CD4-positive, alpha-beta memory T cell (primary cell): Measurements from ENCODE around the gene RFT1. TPM values are rescaled to one million over a fixed set of nuclear protein-coding genes. Genes with fewer than 3 reads are reported as not detected.

Experiments
- CTCF ChIA-PET: fragments of 350-600 bp; sonication (Branson Sonifier 250); formaldehyde crosslinking; loops from one replicate; lab custom pipeline; 2021; ENCODE audit warnings: inconsistent platforms; ENCODE audit not compliant: partially characterized antibody; lab: Charles Lee
- POLR2A ChIA-PET: fragments of 350-600 bp; sonication (Branson Sonifier 250); formaldehyde crosslinking; loops from one replicate; lab custom pipeline; 2021; ENCODE audit not compliant: partially characterized antibody; lab: Charles Lee
- DNase-seq, 5 donors: peaks; one replicate each; pipeline versions ENCODE4 v3.0.0 to v3.0.0-alpha.2; 2020 to 2022; ENCODE audit warnings: mixed read lengths in 1 of 5
- H3K27ac ChIP-seq: one replicate; pipeline ENCODE4 v1.7.0; 2013; ENCODE audit warnings: low read depth, low read length
- H3K27me3 ChIP-seq: 2 replicates; pipeline ENCODE4 v1.7.0; 2013; ENCODE audit warnings: mild to moderate bottlenecking, low read length, moderate library complexity; ENCODE audit not compliant: insufficient read depth
- H3K36me3 ChIP-seq: 2 replicates; pipeline ENCODE4 v1.7.0; 2013; ENCODE audit warnings: mild to moderate bottlenecking, low read length, moderate library complexity; ENCODE audit not compliant: insufficient read depth
- H3K4me1 ChIP-seq: 2 replicates; pipeline ENCODE4 v1.7.0; 2013; ENCODE audit warnings: mild to moderate bottlenecking, low read length, moderate library complexity; ENCODE audit not compliant: insufficient read depth
- H3K4me3 ChIP-seq, 2 donors: one replicate each; pipeline ENCODE4 v1.7.0; 2013; ENCODE audit warnings: low read length in 2 of 2, mild to moderate bottlenecking in 1 of 2
- H3K9me3 ChIP-seq, 2 donors: one replicate each; pipeline ENCODE4 v1.7.0; 2013; ENCODE audit warnings: low read length in 2 of 2, control low read depth in 1 of 2; ENCODE audit not compliant: control insufficient read depth in 1 of 2
- H3K27ac Mint-ChIP-seq, 7 donors: one replicate each; pipeline ENCODE4 v1.8.0; 2020 to 2021; ENCODE audit warnings: mixed read lengths in 7 of 7, mild to moderate bottlenecking in 6 of 7, inconsistent platforms in 3 of 7, moderate library complexity in 3 of 7
- H3K27me3 Mint-ChIP-seq, 2 donors: one replicate each; pipeline ENCODE4 v1.8.0; 2020 to 2021; ENCODE audit warnings: mixed read lengths in 2 of 2
- H3K36me3 Mint-ChIP-seq, 2 donors: one replicate each; pipeline ENCODE4 v1.8.0; 2020 to 2021; ENCODE audit warnings: mixed read lengths in 2 of 2, inconsistent platforms in 1 of 2, mild to moderate bottlenecking in 1 of 2
- H3K4me1 Mint-ChIP-seq, 4 donors: one replicate each; pipeline ENCODE4 v1.8.0; 2020 to 2021; ENCODE audit warnings: mixed read lengths in 4 of 4, mild to moderate bottlenecking in 1 of 4
- H3K4me3 Mint-ChIP-seq, 8 donors: one replicate each; pipeline ENCODE4 v1.8.0; 2020 to 2021; ENCODE audit warnings: mixed read lengths in 8 of 8, mild to moderate bottlenecking in 7 of 8, moderate library complexity in 6 of 8, inconsistent platforms in 3 of 8
- H3K9me3 Mint-ChIP-seq, 8 donors: one replicate each; pipeline ENCODE4 v1.8.0; 2020 to 2021; ENCODE audit warnings: mixed read lengths in 8 of 8, mild to moderate bottlenecking in 5 of 8, inconsistent platforms in 3 of 8, moderate library complexity in 1 of 8
- intact Hi-C: fragments of 100-400 bp; cut with micrococcal nuclease; formaldehyde crosslinking; loops from one replicate; pipeline ENCODE4 v1.15.1; 2023
- polyA plus RNA-seq, 2 donors: library from polyadenylated mRNA; unstranded; fragments of 300-500 nt; fragmentation: Illumina TruSeq; gene quantifications; one replicate each; pipeline ENCODE4 v1.2.3, GENCODE V29; 2021
- total RNA-seq, 2 experiments: library from RNA; stranded (reverse); gene quantifications; one replicate each; pipeline ENCODE4 v1.2.3, GENCODE V29; 2021

The RFT1 gene, protein sequence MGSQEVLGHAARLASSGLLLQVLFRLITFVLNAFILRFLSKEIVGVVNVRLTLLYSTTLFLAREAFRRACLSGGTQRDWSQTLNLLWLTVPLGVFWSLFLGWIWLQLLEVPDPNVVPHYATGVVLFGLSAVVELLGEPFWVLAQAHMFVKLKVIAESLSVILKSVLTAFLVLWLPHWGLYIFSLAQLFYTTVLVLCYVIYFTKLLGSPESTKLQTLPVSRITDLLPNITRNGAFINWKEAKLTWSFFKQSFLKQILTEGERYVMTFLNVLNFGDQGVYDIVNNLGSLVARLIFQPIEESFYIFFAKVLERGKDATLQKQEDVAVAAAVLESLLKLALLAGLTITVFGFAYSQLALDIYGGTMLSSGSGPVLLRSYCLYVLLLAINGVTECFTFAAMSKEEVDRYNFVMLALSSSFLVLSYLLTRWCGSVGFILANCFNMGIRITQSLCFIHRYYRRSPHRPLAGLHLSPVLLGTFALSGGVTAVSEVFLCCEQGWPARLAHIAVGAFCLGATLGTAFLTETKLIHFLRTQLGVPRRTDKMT
- total RNA-seq: 10 to 100 TPM; 25.3 to 28.4 TPM
- polyA plus RNA-seq: 10 to 100 TPM; 21.2 to 23.8 TPM

DNA sequence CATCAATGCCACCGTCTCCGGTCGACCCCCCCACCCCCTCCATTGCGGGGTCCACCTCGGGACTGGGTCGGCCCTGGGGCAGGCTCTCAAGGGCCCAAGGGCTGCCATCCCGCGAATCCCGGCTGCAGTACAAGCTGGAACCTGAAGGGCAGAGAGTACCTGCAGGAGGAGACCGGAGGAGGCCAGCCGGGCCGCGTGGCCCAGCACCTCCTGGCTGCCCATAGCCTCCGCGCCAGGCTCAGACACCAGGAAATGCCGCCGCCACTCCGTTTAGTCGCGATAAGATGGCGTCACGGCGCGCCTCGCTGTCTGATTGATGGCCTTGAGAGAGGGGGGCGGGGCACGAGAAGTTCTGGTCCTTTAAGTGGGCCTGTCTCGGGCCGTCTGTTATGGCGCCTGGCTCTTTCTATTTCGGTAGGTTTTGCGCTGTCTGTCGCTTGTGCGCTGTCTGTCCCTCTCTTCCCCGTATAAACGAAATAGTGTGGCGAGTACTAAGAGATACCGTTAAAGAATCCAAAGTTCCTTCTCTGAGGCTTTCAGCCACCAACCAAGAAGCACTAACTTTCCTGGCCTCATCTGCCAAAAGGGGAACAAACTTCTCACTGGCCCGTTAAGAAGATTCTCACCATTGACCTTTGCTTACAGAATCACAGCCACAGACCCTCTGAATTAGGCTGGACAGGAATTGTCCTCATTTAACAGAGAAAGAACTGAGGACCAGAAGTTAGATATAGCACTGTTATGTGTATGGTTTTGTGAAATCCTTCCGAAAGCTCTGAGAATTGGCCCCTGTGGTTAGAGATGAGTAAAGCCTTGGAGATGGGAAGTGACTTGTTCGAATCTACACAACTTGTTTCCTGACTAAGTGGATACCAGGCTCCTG is at the start of gene RFT1:
Gene RFT1 (minus strand): TSS at position 257 of the 883 bp plus-strand sequence. CDS start 35 bp downstream, at position 222.
- Mint-ChIP-seq H3K9me3 (no peaks in the 10 kb centered on the region), H3K4me1 (peaks cover 18 to 31% (median 25%) of the 10 kb centered on the region in 4 donors), H3K4me3 (peak within 1 kb of the TSS; percentile 88 to 93 (median 91)), H3K27me3 (no peaks in the 10 kb centered on the region), H3K27ac (peak within 1 kb of the TSS; percentile 96 to 100 (median 99)), H3K36me3 (peaks cover 5 to 16% of the 10 kb centered on the region in 2 donors)
- Histone ChIP-seq H3K4me1 (peaks cover 20% of the 10 kb centered on the region), H3K4me3 (peak within 1 kb of the TSS; percentile 66 to 77), H3K9me3 (no peaks in the 10 kb centered on the region), H3K27ac (peak within 1 kb of the TSS; percentile 83), H3K36me3 (peaks cover 4% of the 10 kb centered on the region), H3K27me3 (no peaks in the 10 kb centered on the region)
- ChIA-PET POLR2A (interaction anchor here (0.7 to 3.6 kb wide), 5 partner anchors 10 to 125 kb away, joined by 3 to 22 read pairs (median 5); partner anchors contain the start of genes PRKCD and TKT), CTCF (interaction anchor here (1.0 to 2.4 kb wide), 7 partner anchors 12 to 66 kb away, joined by 4 to 12 read pairs (median 7); partner anchors contain the start of gene PRKCD)
- intact Hi-C loops: loop anchor here (1.0 to 5.0 kb wide), 2 partner anchors 33 to 217 kb away; partner anchors contain the start of gene DCP1A
- peak; percentile 96 to 98 (median 97) for DNase-seq

DNA sequence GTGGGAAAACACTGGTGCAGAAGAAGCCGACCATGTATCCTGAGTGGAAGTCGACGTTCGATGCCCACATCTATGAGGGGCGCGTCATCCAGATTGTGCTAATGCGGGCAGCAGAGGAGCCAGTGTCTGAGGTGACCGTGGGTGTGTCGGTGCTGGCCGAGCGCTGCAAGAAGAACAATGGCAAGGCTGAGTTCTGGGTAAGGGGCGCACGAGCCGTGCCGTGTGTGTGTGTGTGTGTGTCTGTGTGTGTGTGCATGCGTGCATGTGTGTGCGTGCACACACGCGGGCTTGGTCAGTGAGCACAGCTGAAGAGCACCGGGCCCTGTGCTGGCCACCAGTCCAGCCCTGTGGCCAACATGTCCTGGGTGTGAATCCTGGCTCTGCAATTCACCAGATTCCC is 49.3 kb upstream of the RFT1 start:
- H3K27ac ChIP-seq: no peak overlapping the region
- no peaks in the 10 kb centered on the region for H3K27me3 ChIP-seq
- H3K9me3 Mint-ChIP-seq: peaks cover 0 to 2% (median 0%) of the 10 kb centered on the region in 8 donors
- no peaks in the 10 kb centered on the region for H3K27me3 Mint-ChIP-seq
- H3K36me3 ChIP-seq: peaks cover 24% of the 10 kb centered on the region
- H3K27ac Mint-ChIP-seq: no peak overlapping the region
- no peaks in the 10 kb centered on the region for H3K9me3 ChIP-seq
- no peak for DNase-seq
- H3K4me1 Mint-ChIP-seq: no peaks in the 10 kb centered on the region
- H3K4me1 ChIP-seq: no peaks in the 10 kb centered on the region
- intact Hi-C loops: no loop called here
- POLR2A ChIA-PET: no interaction called here
- no peak overlapping the region for H3K4me3 Mint-ChIP-seq
- peaks cover 17 to 55% of the 10 kb centered on the region in 2 donors for H3K36me3 Mint-ChIP-seq
- CTCF ChIA-PET: interaction anchor here (1.2 kb wide), 1 partner anchor 67 kb away, joined by 4 read pairs; no protein-coding TSS in a partner anchor
- no peak overlapping the region for H3K4me3 ChIP-seq

- Mint-ChIP-seq H3K4me3 (no peak overlapping the region), H3K9me3 (peaks cover 0 to 2% (median 0%) of the 10 kb centered on the region in 8 donors), H3K27me3 (no peaks in the 10 kb centered on the region), H3K27ac (no peak overlapping the region), H3K36me3 (peaks cover 17 to 53% of the 10 kb centered on the region in 2 donors), H3K4me1 (peaks cover 0 to 4% (median 3%) of the 10 kb centered on the region in 4 donors)
- Histone ChIP-seq H3K4me3 (no peak overlapping the region), H3K9me3 (no peaks in the 10 kb centered on the region), H3K4me1 (no peaks in the 10 kb centered on the region), H3K36me3 (peaks cover 24% of the 10 kb centered on the region), H3K27ac (no peak overlapping the region), H3K27me3 (no peaks in the 10 kb centered on the region)
- intact Hi-C loops: no loop called here
- no peak for DNase-seq
- POLR2A ChIA-PET: no interaction called here
- CTCF ChIA-PET: no interaction called here
Observed at GRCh38 chr3:53178246-53178645, 48.0 kb upstream of the RFT1 start.

DNA sequence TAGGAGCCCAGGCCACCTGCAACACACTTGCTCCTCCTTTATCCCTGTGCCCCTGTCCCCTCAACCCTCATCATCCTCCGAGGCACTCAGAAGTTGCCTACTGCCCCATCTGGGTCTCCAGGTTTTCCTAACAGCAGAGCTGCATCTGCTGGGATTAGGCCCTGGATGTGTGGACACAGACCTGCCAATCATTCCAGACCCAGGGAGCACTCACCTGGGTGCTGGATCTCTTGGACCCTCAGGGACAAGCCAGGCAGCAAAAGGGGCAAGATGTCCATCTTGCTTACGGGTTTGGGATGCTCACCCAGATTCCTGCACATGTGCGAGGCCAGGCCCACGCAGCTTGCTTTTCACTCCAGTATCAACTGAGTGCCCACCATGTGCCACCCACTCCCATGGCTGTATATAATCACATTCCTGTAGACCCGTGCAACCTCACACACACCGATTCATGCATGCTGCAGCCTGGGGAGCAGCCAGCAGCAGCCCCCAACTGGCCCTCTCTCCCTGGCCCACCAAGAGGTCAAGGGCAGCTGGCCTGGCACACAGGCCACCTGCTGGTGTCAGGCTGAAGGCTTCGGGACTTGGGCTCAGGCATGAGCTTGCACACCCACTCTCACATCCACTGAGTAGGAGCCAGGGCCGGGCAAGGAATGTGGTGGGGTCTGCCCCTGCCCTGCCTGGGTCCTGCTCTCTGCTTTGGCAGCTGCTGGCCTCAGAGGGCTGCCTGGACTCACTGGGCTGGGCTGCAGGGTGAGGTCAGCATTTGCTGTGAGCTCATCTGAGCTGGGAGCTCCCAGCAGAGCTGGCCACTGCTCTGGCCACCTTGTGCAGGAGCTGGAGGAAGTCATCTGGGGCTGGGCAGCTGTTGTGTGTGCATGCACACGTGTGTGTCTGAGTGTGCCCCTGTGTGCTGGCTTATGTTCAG is 45.6 kb upstream of the RFT1 start:
- intact Hi-C loops: no loop called here
- H3K27ac ChIP-seq: no peak overlapping the region
- peaks cover 0 to 2% (median 0%) of the 10 kb centered on the region in 8 donors for H3K9me3 Mint-ChIP-seq
- H3K4me1 ChIP-seq: no peaks in the 10 kb centered on the region
- no peaks in the 10 kb centered on the region for H3K27me3 Mint-ChIP-seq
- H3K27ac Mint-ChIP-seq: peak overlapping the region in 3 of 7 donors; percentile 12 to 64 (median 47)
- H3K9me3 ChIP-seq: no peaks in the 10 kb centered on the region
- H3K36me3 Mint-ChIP-seq: peaks cover 14 to 44% of the 10 kb centered on the region in 2 donors
- H3K4me3 Mint-ChIP-seq: no peak overlapping the region
- peaks cover 2 to 12% (median 9%) of the 10 kb centered on the region in 4 donors for H3K4me1 Mint-ChIP-seq
- H3K27me3 ChIP-seq: no peaks in the 10 kb centered on the region
- H3K36me3 ChIP-seq: peaks cover 13% of the 10 kb centered on the region
- ChIA-PET CTCF (interaction anchor here (0.9 kb wide), 1 partner anchor 19 kb away, joined by 4 read pairs; no protein-coding TSS in a partner anchor), POLR2A (interaction anchor here (1.0 kb wide), 1 partner anchor 15 kb away, joined by 3 read pairs; the partner anchor contains the start of gene PRKCD)
- H3K4me3 ChIP-seq: no peak overlapping the region
- no peak for DNase-seq

GRCh38 chr3:53174346-53175250 is 44.4 kb upstream of the RFT1 start:
- CTCF ChIA-PET: no interaction called here
- H3K4me3 ChIP-seq: no peak overlapping the region
- no peaks in the 10 kb centered on the region for H3K9me3 ChIP-seq
- H3K27me3 Mint-ChIP-seq: no peaks in the 10 kb centered on the region
- DNase-seq: peak in 1 of 5 donors; percentile 18
- H3K9me3 Mint-ChIP-seq: peaks cover 0 to 2% (median 0%) of the 10 kb centered on the region in 8 donors
- H3K4me3 Mint-ChIP-seq: no peak overlapping the region
- intact Hi-C loops: no loop called here
- no peaks in the 10 kb centered on the region for H3K27me3 ChIP-seq
- no peak overlapping the region for H3K27ac Mint-ChIP-seq
- peaks cover 7 to 39% of the 10 kb centered on the region in 2 donors for H3K36me3 Mint-ChIP-seq
- H3K4me1 ChIP-seq: no peaks in the 10 kb centered on the region
- H3K4me1 Mint-ChIP-seq: peaks cover 10 to 25% (median 19%) of the 10 kb centered on the region in 4 donors
- H3K27ac ChIP-seq: no peak overlapping the region
- POLR2A ChIA-PET: no interaction called here
- peaks cover 1% of the 10 kb centered on the region for H3K36me3 ChIP-seq
